Activated CD4-positive, alpha-beta T cell treated with anti-CD3 and anti-CD28 coated beads, Interleukin-2, amount 50 U/mL, for 1 hour (primary cell): ENCODE measurements around the gene CMTM2.
"Not testable (repeated sequence)": the region's sequence is repeated elsewhere in the genome, so short reads cannot be mapped to it uniquely, and the experiment has no call there.

Source experiments
- DNase-seq: peaks from one replicate; pipeline ENCODE4 v3.0.0-alpha.2; 2020

The CMTM2 gene

DNA sequence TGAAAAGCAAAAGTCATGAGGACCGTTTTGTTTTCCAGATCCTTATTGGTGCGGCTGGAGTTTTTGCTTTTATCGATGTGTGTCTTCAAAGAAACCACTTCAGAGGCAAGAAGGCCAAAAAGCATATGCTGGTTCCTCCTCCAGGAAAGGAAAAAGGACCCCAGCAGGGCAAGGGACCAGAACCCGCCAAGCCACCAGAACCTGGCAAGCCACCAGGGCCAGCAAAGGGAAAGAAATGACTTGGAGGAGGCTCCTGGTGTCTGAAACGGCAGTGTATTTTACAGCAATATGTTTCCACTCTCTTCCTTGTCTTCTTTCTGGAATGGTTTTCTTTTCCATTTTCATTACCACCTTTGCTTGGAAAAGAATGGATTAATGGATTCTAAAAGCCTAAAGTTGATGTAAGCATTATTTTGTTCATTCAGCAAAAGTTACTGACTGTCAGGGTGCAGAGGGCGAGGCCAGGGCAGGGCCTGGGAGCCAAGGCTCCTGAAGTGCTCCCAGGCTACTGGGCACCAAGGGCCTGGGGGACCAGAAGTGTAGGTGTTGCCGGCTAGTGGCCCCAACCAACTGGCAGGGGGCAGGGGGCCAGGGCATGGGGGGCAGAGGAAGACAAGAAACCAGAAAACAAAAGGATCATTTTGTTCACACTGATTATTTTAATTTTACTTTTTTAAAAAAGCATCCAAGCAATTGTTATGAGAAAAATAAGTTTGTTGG, 8.8 kb downstream of the CMTM2 start:
- no peak for DNase-seq

DNA sequence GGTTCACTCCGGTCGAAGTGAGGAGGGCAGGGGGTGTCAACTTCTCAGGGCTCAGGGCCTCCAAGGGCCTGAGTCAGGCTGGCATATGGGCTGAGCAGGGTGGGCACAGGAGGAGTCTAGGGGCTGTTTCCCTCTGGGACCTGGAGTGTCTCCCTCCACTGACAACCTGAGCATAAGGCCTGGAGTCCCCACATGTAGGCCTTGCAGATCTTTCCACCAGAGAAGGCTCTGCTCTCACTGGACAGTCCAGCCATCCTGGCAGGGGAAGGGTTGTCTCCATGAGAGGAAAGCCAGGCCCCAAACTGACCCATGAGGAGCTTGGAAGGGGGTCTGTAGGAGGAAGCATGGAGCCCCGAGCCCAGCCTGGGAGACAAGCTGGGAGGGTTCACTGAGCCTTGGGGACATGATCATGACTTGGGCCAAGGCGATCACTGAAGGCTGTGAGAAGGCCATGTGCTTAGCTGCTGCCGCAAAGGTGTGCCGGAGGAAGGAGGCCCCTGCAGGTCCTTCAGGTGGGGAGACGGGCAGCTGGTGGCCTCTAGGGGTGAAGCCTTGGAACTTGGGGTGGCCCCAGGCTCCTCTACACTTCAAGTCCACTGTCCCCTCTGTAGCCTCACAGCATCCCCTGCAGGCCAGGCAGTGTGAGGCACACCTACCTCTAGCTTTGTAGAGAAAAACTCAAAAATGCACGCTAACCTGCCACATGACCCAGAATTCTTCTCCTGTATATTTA, 9.9 kb downstream of the CMTM2 start:
- DNase-seq: peak; percentile 63

DNA sequence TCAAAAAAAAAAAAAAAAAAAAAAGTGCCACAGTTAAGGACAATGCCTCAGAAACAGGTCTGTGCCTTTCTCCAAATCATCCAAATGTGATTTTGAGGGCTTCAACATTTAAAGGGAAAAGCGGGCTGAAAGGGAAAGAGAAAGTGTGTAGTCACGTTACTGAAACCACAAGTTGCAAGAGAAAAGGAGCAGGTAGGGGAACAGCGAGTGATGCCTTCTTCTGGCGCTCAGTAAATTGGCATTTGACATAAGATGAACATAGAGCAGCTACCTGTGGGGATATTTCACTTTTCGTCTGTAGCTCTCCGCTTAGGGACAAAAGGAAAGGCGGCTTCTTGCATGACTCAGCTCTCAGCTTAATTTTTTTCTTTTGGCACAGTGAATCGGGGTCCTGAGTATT, 11.1 kb downstream of the CMTM2 start:
- DNase-seq: no peak

DNA sequence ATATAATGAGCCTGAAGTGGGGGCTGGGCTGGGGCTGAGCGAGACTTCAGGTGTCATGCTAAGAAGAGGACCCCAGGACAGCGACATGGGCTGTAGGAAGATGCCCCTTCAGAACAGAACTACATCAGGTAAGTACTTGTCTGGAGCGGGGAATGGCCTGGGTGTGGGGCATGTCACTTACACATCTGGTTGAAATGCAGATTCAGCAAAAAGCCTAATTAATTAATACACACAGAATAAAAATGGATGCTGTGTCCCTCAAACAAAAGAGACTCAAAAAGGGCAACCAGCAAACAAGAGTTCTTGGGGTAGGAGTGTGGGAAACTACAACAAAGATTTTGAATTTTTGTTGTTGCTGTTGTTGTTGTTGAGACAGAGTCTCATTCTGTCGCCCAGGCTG, 11.8 kb downstream of the CMTM2 start:
- DNase-seq: no peak

DNA sequence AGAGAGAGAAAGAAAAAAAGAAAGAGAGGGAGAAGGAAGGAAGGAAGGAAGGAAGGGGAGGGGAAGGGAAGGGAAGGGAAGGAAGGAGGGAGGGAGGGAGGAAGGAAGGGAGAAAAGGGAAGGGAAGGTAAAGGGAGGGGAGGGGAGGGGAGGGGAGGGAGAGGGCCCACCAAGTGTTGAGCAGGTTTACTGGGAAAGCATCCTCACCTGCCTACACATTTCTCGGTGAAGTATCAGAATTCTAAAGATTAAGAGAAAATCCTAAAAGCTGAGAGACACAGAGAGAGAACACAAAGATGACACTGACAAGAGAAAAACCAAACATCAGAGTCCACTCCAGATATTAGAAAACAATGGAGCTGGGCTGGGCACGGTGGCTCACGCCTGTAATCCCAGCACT, 13.0 kb downstream of the CMTM2 start:
- no peak for DNase-seq

DNA sequence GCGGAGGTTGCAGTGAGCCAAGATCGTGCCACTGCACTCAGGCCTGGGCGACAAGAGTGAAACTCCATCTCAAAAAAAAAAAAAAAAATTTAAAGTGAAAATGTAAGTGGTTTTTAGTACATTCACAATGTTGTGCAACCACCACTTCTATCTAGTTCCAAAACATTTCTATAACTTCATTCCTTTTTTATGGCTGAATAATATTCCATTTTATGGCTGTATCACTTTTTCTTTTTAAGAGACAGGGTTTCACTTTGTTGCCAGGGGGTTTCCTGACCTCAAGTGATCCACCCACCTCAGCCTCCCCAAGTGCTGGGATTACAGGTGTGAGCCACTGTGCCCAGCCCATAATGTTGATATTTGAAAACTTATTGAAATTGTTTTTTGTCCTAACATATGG, 13.6 kb downstream of the CMTM2 start:
- no peak for DNase-seq

GRCh38 chr16:66594739-66595138, 15.5 kb downstream of the CMTM2 start:
- no peak for DNase-seq

DNA sequence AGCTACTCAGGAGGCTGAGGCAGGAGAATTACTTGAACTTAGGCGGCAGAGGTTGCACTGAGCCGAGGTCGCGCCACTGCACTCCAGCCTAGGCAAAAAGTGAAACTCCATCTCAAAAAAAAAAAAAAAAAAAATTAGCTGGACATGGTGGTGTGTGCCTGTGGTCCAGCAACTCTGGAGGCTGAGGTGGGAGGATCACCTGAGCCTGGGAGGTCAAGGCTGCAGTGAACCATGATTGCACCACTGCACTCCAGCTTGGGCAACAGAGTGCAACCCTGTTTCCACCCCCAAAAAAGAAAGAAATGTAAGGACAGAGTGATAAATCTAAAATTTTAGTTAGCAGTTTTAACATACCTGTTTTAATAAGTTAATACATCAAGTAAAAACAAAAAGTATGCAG, 17.3 kb downstream of the CMTM2 start:
- DNase-seq: not testable (repeated sequence)

DNA sequence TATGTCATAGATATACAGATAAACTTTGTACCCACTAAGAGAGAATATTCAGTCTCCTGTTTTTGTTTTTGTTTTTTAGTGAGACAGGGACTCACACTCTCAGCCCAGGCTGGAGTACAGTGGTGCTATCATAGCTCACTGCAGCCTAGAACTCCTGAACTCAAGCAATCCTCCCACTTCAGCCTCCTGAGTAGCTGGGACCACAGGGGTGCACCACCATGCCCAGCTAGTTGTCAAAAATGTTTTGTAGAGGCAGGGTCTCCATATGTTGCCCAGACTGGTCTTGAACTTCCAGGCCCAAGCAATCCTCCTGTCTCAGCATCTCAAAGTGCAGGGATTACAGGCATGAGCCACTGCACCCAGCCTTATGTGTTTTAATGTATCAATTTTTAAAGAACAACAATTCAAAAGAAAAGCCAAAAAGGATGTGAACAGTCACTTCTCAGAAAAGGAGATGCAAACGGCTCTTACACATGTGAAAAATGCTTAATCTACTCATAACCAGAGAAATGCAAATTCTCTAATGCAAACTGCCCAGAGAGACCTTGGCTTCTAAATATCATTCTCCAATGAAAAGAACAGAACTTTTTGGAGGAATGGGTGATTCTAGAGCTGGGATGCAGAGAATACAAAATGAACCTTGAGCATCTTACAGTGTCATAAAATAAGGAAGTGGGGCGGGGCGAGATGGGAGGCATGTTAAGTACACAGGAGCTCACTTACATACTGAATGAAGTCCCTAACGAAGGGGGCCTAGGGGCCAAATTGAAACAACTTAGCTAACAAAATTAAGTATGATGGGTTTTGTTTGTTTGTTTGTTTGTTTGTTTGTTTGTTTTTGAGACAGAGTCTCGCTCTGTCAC, 18.0 kb downstream of the CMTM2 start:
- DNase-seq: no peak

- no peak for DNase-seq
Observed at GRCh38 chr16:66598111-66598510, 18.8 kb downstream of the CMTM2 start.

DNA sequence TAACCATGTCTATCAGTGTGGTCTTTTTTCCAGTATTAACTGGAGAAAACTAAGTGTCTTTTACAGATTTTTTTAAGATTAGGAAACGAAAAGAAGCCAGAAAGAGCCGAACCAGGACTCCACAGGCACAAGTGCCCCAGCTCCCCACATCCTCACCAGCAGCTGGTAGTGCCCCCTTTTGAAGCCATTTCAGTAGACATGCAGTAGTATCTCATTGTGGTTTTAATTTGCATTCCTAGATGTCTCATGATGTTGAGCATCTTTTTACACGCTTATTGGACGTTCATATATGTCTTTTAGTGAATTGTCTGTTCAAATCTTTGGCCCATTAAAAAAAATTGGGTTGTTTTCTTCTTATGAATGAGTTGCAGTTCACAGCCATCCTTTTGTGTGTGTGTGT, 20.5 kb downstream of the CMTM2 start:
- DNase-seq: no peak

DNA sequence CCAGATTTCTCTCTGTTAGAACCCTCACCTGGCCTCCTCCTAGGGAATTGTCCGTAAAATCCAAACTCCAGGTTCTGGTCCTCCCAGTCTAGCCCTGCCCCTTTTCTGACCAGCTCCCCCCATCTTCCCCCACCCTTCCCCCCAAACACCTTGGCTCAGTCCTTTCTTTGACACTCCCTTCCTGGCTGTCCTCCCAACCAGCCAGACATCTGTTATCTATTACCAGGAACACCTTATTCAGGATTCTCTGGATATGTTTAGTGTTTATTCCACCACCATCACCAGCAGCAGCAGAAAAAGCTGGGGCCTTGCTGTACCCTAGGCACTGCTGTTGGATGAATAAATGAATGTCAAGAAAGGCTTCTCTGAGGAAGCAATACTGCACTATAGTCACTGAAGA, 21.2 kb downstream of the CMTM2 start:
- DNase-seq: no peak

GRCh38 chr16:66601471-66601870, 22.2 kb downstream of the CMTM2 start:
- no peak for DNase-seq

GRCh38 chr16:66603537-66604375, 24.5 kb downstream of the CMTM2 start:
- DNase-seq: peak; percentile 70

DNA sequence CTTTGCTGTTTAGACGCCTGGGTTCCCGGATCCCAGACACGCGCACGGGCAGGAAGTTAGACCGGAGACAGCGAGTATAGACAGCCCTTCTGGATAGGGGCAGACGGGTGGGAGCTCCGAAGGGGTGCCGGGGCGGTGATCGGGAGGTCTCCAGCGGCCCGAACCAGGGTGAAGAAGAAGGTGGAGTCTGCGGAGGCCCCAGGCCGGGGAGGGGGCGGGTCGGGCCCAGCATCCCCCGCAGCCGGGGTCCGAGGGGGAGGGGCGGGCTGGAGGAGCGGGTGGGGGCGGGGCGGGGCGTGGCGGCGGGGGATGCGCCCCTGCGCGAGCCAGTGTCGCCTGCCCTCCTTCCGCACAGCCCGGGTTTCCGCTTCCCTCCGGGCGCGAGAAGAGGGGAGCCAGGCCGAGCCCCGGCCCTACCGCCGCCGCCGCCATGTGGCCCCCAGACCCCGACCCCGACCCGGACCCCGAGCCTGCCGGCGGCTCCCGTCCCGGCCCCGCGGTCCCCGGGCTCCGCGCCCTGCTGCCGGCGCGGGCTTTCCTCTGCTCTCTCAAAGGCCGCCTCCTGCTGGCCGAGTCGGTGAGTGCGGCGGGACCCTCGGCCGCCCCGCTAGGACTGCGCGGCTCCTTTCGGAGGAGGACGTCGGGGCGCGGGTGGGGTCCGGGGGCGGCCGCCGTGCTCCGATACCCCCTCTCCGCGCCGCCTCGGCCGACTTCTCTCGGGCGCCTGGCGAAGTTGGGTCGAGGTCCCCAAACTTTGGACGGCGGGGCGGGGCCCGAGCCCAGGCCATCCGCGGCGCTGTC, 25.3 kb downstream of the CMTM2 start, which contains the start of gene CMTM3:
Gene CMTM3, plus strand, starts transcription at position 329 of the 801 bp plus-strand sequence. Its CDS starts 102 bp downstream, at position 431.
- DNase-seq: peak; percentile 73

DNA sequence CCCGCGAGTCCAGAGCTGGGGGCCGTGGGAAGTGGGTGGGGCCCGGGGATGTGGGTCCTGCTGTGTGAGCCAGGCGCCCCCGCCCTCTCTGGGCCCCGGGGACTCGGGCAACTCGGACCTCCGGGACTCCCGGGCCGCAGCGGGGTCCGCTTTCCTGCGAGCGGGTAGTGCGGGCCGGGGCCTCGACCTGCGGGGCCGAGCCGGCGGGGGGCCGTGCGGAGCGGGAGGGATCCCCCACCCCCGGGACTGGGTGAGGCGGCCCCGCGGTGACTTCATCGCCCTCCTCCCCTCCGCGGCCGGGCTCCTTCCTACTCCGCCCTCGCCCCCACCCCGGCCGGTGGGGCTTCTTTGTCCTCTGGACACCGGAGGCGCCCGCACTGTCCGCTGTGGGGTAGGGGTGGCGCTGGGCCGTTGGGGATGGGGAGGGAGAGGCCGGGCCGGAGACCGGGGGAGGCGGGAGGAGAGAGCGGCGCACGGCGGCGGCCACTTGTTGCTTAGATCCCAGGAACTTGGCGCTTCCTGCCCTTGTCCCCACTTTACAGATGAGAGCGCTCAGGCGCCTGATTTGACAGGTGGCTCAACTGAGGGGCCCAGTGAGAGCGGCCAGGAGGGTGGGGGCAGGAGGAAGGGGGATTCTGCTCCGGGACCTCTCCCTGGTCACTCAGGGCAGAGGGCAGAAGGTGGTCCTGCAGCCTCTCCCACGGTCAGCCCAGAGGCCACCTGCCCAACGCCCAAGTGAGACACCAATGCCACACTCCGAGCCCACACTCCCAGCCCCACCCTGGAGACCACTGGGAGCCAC, 26.1 kb downstream of the CMTM2 start:
- peak; percentile 29 for DNase-seq

DNA sequence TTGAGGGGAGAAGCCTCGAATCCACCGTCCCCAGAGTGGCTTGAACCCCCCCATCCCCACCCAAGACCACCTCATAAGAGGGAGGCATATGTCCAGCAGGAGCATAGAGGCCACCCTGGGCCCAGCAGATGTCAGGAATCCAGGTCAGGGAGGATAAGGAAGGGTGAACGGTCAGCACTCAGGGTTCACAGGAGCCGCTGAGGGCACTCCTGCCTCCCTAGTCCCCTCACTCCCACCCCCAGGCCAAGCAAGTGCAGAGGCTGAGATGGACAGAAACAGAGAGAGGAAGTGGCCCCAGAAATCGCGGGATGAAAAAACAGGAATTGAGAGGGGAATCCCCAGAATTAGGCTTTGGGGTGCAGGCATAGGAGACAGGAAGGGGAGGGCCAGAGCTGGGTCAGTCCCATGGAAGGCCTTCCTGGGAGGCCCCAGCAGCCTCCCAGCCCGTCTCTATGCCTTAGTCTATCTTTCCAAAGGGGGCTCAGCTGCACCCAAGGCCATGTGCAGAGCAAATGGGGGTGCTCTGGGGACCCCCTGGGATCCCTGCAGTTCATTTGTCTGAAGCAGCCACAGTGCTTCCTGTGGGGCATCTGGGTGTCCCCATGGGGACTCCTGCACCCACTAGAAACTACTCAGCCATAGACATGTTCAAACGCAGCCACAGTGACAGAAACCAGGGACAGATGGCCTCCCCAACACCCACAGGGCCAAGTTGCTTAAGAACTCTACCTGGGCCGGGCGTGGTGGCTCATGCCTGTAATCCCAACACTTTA, 26.9 kb downstream of the CMTM2 start:
- DNase-seq: no peak

- DNase-seq: peak; percentile 85
Observed at GRCh38 chr16:66608241-66609138, 29.2 kb downstream of the CMTM2 start.

GRCh38 chr16:66609139-66609510, 29.9 kb downstream of the CMTM2 start:
- no peak for DNase-seq
